GM12891 (cell line): ENCODE measurements around the gene PPP2R3A.

ENCODE experiments used
- PAX5 ChIP-seq: IDR thresholded peaks from 2 replicates; pipeline ENCODE4 v1.6.1; 2011; ENCODE audit warnings: low read length, moderate library complexity, mild to moderate bottlenecking; ENCODE audit not compliant: insufficient read depth, severe bottlenecking
- POLR2A ChIP-seq: IDR thresholded peaks from 2 replicates; pipeline ENCODE4 v1.6.1; 2011; ENCODE audit warnings: low read depth, low read length, control low read depth
- POLR2AphosphoS5 ChIP-seq: IDR thresholded peaks from 2 replicates; pipeline ENCODE4 v1.6.1; 2011; ENCODE audit warnings: low read depth, low read length, control low read depth
- TAF1 ChIP-seq: IDR thresholded peaks from 2 replicates; pipeline ENCODE4 v1.6.1; 2011; ENCODE audit warnings: low read depth, low read length, control low read depth

- TF ChIP-seq POLR2AphosphoS5: no peak
- TF ChIP-seq POLR2A: no peak
- TF ChIP-seq PAX5: no peak
- TF ChIP-seq TAF1: no peak
Observed at GRCh38 chr3:135982404-135982761, 16.9 kb downstream of the PPP2R3A start.
